Measurements from ENCODE around the gene LRRC2.

LRRC2 gene

GRCh38 chr3:46478341-46478740 is 87.8 kb downstream of the LRRC2 start:
- DNase-seq (ENCODE audit: low read depth) = no peak

- DNase-seq (ENCODE audit: low read depth) = no peak
Measured at GRCh38 chr3:46477756-46478155, 88.3 kb downstream of the LRRC2 start.

GRCh38 chr3:46477145-46477544 is 89.0 kb downstream of the LRRC2 start:
- no peak for DNase-seq (ENCODE audit: low read depth)

- DNase-seq (ENCODE audit: low read depth) = no peak
Measured at GRCh38 chr3:46472736-46473135, 93.4 kb downstream of the LRRC2 start.

- DNase-seq (ENCODE audit: low read depth) = no peak
Measured at GRCh38 chr3:46471371-46471914, 94.7 kb downstream of the LRRC2 start.

GRCh38 chr3:46470831-46471230 is 95.3 kb downstream of the LRRC2 start:
- no peak for DNase-seq (ENCODE audit: low read depth)

GRCh38 chr3:46469680-46470357 is 96.3 kb downstream of the LRRC2 start:
- no peak for DNase-seq (ENCODE audit: low read depth)

GRCh38 chr3:46468753-46469600 is 97.1 kb downstream of the LRRC2 start:
- DNase-seq (ENCODE audit: low read depth) = no peak

GRCh38 chr3:46467562-46467961 is 98.5 kb downstream of the LRRC2 start:
- DNase-seq (ENCODE audit: low read depth) = no peak

GRCh38 chr3:46466871-46467403 is 99.2 kb downstream of the LRRC2 start:
- DNase-seq (ENCODE audit: low read depth) = no peak

GRCh38 chr3:46466273-46466672 is 99.8 kb downstream of the LRRC2 start:
- DNase-seq (ENCODE audit: low read depth) = no peak
